GM23248 (cell line): ENCODE measurements around the gene TSPEAR.

ENCODE experiments used
- EZH2 ChIP-seq: fragments of 200-600 bp; sonication (generic); IDR thresholded peaks from 2 replicates; pipeline ENCODE4 v1.6.1; 2018; ENCODE audit warnings: antibody characterized with exemption, mild to moderate bottlenecking; ENCODE audit not compliant: insufficient read depth, poor library complexity, severe bottlenecking
- EZH2phosphoT487 ChIP-seq: fragments of 200-600 bp; sonication (generic); IDR thresholded peaks from 2 replicates; pipeline ENCODE4 v1.6.1; 2018; ENCODE audit warnings: antibody characterized with exemption, moderate library complexity, mild to moderate bottlenecking, low read depth; ENCODE audit not compliant: insufficient read depth

- TF ChIP-seq EZH2 (no peak), EZH2phosphoT487 (no peak)
These were observed 194.6 kb downstream of the TSPEAR start for GRCh38 chr21:44516828-44517174.
